GM12878 (cell line): ENCODE data around the gene NUP214. TPM values are rescaled to one million over a fixed set of nuclear protein-coding genes. Genes with fewer than 3 reads are reported as not detected.

ENCODE experiments used
- ATAC-seq: fragments of 200-7000 bp; cut with Tn5 transposase; 3 replicates; pipeline ENCODE4 v1.9.1; 2020; ENCODE audit warnings: mild to moderate bottlenecking, moderate library complexity
- BruUV-seq: library from RNA; stranded (reverse); fragments of 400-500 nt; replicated peaks from 2 replicates; lab custom pipeline; 2021; lab: Mats Ljungman, UMichigan
- CTCF ChIA-PET: fragments of 300-600 bp; sonication (Branson Sonifier 250); formaldehyde crosslinking; extraction: SDS; loops from one replicate; lab custom pipeline; 2021; ENCODE audit warnings: inconsistent platforms; lab: Yijun Ruan, JAX
- POLR2A ChIA-PET: fragments of 350-600 bp; formaldehyde crosslinking; extraction: SDS; loops from one replicate; lab custom pipeline; 2021; ENCODE audit warnings: inconsistent platforms; lab: Charles Lee
- RAD21 ChIA-PET: fragments of 300-600 bp; sonication (Branson Sonifier 250); formaldehyde crosslinking; loops from one replicate; lab custom pipeline; 2023; ENCODE audit warnings: antibody characterized with exemption; ENCODE audit not compliant: unreplicated experiment; lab: Charles Lee
- SMC1A ChIA-PET: fragments of 300-600 bp; sonication (Branson Sonifier 250); formaldehyde crosslinking; loops from one replicate; lab custom pipeline; 2023; ENCODE audit not compliant: unreplicated experiment, uncharacterized antibody; lab: Charles Lee
- DNase-seq: peaks from one replicate; pipeline ENCODE4 v3.0.0-alpha.2; 2011; ENCODE audit warnings: low read depth, low spot score
- FAIRE-seq: peaks from 3 replicates; lab custom pipeline; 2011; peaks lifted over from hg19 to GRCh38; lab: Jason Lieb, UNC
- H2AFZ ChIP-seq: 2 replicates; pipeline ENCODE4 v1.6.0; 2011; ENCODE audit warnings: low read depth, low read length, control low read depth; ENCODE audit not compliant: control insufficient read depth
- H3K27ac ChIP-seq: 2 replicates; pipeline ENCODE4 v1.5.1; 2011; ENCODE audit warnings: control low read depth; ENCODE audit not compliant: control insufficient read depth, insufficient read depth
- H3K27me3 ChIP-seq, 2 experiments: replicated peaks in 1 of 2; 2 replicates each; pipeline versions ENCODE4 v1.6.0 to v1.6.1; 2011; ENCODE audit warnings: low read length in 1 of 2; ENCODE audit not compliant: control insufficient read depth in 2 of 2, insufficient read depth in 2 of 2
- H3K36me3 ChIP-seq, 2 experiments: 2 replicates each; pipeline ENCODE4 v1.5.1; 2011; ENCODE audit warnings: low read length in 1 of 2; ENCODE audit not compliant: control insufficient read depth in 2 of 2, insufficient read depth in 2 of 2
- H3K4me1 ChIP-seq: 2 replicates; pipeline ENCODE4 v1.6.1; 2011; ENCODE audit warnings: mild to moderate bottlenecking, low read length, moderate library complexity, mixed read lengths; ENCODE audit not compliant: control insufficient read depth, insufficient read depth
- H3K4me2 ChIP-seq: 2 replicates; pipeline ENCODE4 v1.6.0; 2011; ENCODE audit warnings: control low read depth; ENCODE audit not compliant: control insufficient read depth, insufficient read depth
- H3K4me3 ChIP-seq: fragments of 200-600 bp; sonication (generic); 2 replicates; pipeline ENCODE4 v1.5.1; 2016
- H3K79me2 ChIP-seq: 2 replicates; pipeline ENCODE4 v1.6.0; 2011; ENCODE audit warnings: low read length; ENCODE audit not compliant: control insufficient read depth, insufficient read depth
- H3K9ac ChIP-seq: 2 replicates; pipeline ENCODE4 v1.8.0; 2011; ENCODE audit warnings: low read length, control low read depth, mixed read lengths; ENCODE audit not compliant: control insufficient read depth, insufficient read depth
- H3K9me3 ChIP-seq: replicated peaks from 3 replicates; pipeline ENCODE4 v1.5.1; 2011; ENCODE audit warnings: mild to moderate bottlenecking, low read length; ENCODE audit not compliant: control insufficient read depth, insufficient read depth
- H4K20me1 ChIP-seq: 2 replicates; pipeline ENCODE4 v1.6.0; 2011; ENCODE audit not compliant: control insufficient read depth, insufficient read depth
- BMI1 ChIP-seq: fragments of 450-650 bp; IDR thresholded peaks from 2 replicates; pipeline ENCODE4 v1.6.1; 2016; ENCODE audit warnings: mild to moderate bottlenecking, moderate library complexity, borderline replicate concordance
- CTCF ChIP-seq, 3 experiments: IDR thresholded peaks in 2 of 3; conservative IDR thresholded peaks in 1 of 3; 2 replicates each; pipeline ENCODE4 v1.5.1; 2011; ENCODE audit warnings: low read depth in 3 of 3, low read length in 3 of 3, mild to moderate bottlenecking in 3 of 3, control low read depth in 2 of 3, moderate library complexity in 2 of 3, inconsistent platforms in 1 of 3, mixed read lengths in 1 of 3; ENCODE audit not compliant: control insufficient read depth in 2 of 3, insufficient read depth in 1 of 3; ENCODE audit errors: extremely low read depth in 1 of 3
- ETV6 ChIP-seq, 2 experiments: fragments of 450-650 bp in 1 of 2; IDR thresholded peaks in 1 of 2; conservative IDR thresholded peaks in 1 of 2; 2 replicates each; pipeline ENCODE4 v1.6.1; 2014; ENCODE audit warnings: antibody characterized with exemption in 1 of 2, borderline replicate concordance in 1 of 2, low read depth in 1 of 2, mild to moderate bottlenecking in 1 of 2, moderate library complexity in 1 of 2
- RAD21 ChIP-seq: IDR thresholded peaks from 2 replicates; pipeline ENCODE4 v1.6.1; 2011; ENCODE audit warnings: mild to moderate bottlenecking, low read depth, low read length, moderate library complexity; ENCODE audit not compliant: insufficient read depth
- SPI1 ChIP-seq: IDR thresholded peaks from 2 replicates; pipeline ENCODE4 v1.6.1; 2011; ENCODE audit warnings: low read depth, mild to moderate bottlenecking, low read length, moderate library complexity, borderline replicate concordance; ENCODE audit not compliant: insufficient read depth
- WGBS: methylation state at CpG from one replicate; pipeline ENCODE4 v1.1.6; 2016; ENCODE audit warnings: low lambda C conversion rate; ENCODE audit not compliant: insufficient replicate concordance, insufficient coverage; ENCODE audit errors: missing lambda C conversion rate; 5-methylcytosine and 5-hydroxymethylcytosine counted together
- in situ Hi-C: fragments of 300-500 bp; cut with MboI; formaldehyde crosslinking; loops from 9 replicates; pipeline ENCODE4 v1.14.3; 2018; ENCODE audit warnings: mixed read lengths
- intact Hi-C: fragments of 100-400 bp; cut with micrococcal nuclease; formaldehyde crosslinking; loops from one replicate; pipeline ENCODE4 v1.14.2; 2022; ENCODE audit not compliant: unreplicated experiment
- polyA plus RNA-seq, 11 experiments: library from polyadenylated mRNA; depleted of rRNA in 4 of 11; unstranded in 6 of 11; stranded (reverse) in 5 of 11; fragments of >200 nt; fragmentation: Nextera tagmentation in 4 of 11; fragmentation: Illumina TruSeq in 1 of 11; extraction: Ambion mirVana in 4 of 11; extraction: Trizol in 1 of 11; gene quantifications; 1 replicate in 1 of 11; 2 replicates in 10 of 11; pipeline versions ENCODE4 v1.2.1 to v1.2.3, GENCODE V29; 2011 to 2016; ENCODE audit warnings: inconsistent platforms in 2 of 11, missing spikeins in 2 of 11, low read depth in 1 of 11
- total RNA-seq, 4 experiments: library from RNA; depleted of rRNA in 3 of 4; stranded (reverse); fragments of >200 nt in 3 of 4; fragmentation: Illumina TruSeq in 1 of 4; extraction: Trizol in 1 of 4; gene quantifications; 2 replicates each; pipeline versions ENCODE4 v1.2.1 to v1.2.3, GENCODE V29; 2013 to 2021

Gene NUP214
- total and polyA plus RNA-seq, 10 of the 15 experiments (the other 5 are each of a cell fraction or from before 2014, with no cell fraction given), result 11.7 to 53.8 (median 17.6) TPM

- FAIRE-seq, result no peak
- peak; percentile 66 for ATAC-seq
- H3K27ac ChIP-seq, result no peak overlapping the region
- no peaks in the 10 kb centered on the region for H3K9me3 ChIP-seq
- H3K36me3 ChIP-seq, result peaks cover 5 to 38% of the 10 kb centered on the region in 2 experiments
- in situ Hi-C loops (no loop called here), intact Hi-C loops (no loop called here)
- no TSS peak for BruUV-seq
- no peaks in the 10 kb centered on the region for H3K4me1 ChIP-seq
- TF ChIP-seq BMI1, result no peak
- TF ChIP-seq ETV6 (conservative IDR thresholded peaks at IDR 0.05 in 1 of 2, IDR thresholded peaks at IDR 0.05 in 1 of 2; ENCODE audit: borderline replicate concordance in 1 of 2, low read depth in 1 of 2), result no peak
- TF ChIP-seq RAD21, result peak; percentile 41
- peak; percentile 72 for TF ChIP-seq SPI1
- TF ChIP-seq CTCF (IDR thresholded peaks at IDR 0.05 in 2 of 3, conservative IDR thresholded peaks at IDR 0.05 in 1 of 3; ENCODE audit: control insufficient read depth in 2 of 3, extremely low read depth in 1 of 3, insufficient read depth in 1 of 3, low read depth in 3 of 3, low read length in 3 of 3), result peak; percentile 23 to 42 (median 38); a peak in 5 of 6 replicates
- no peaks in the 10 kb centered on the region for H3K79me2 ChIP-seq
- no peak overlapping the region for H2AFZ ChIP-seq
- 58% methylated on average over 4 of the region's 4 CpGs for WGBS
- H3K9ac ChIP-seq, result no peak overlapping the region
- no peak overlapping the region for H3K4me3 ChIP-seq
- ChIA-PET POLR2A (no interaction called here), CTCF (interaction anchor here (1.1 to 3.2 kb wide), 3 partner anchors 10 to 133 kb away, joined by 3 to 12 read pairs (median 5); no protein-coding TSS in a partner anchor), RAD21 (no interaction called here), SMC1A (interaction anchor here (1.6 to 2.7 kb wide), 2 partner anchors 11 to 133 kb away, joined by 4 to 12 read pairs; no protein-coding TSS in a partner anchor)
- no peaks in the 10 kb centered on the region for H4K20me1 ChIP-seq
- H3K4me2 ChIP-seq, result no peak overlapping the region
- no peak for DNase-seq
- H3K27me3 ChIP-seq, result no peaks in the 10 kb centered on the region
Measured at GRCh38 chr9:131203431-131204218, 78.2 kb downstream of the NUP214 start.
